GM19240 (cell line): ENCODE results near the gene WDFY3.

ENCODE experiments used
- DNase-seq: peaks from one replicate; pipeline ENCODE4 v3.0.0; 2011; ENCODE audit warnings: low spot score; ENCODE audit not compliant: insufficient read length

Gene WDFY3, protein sequence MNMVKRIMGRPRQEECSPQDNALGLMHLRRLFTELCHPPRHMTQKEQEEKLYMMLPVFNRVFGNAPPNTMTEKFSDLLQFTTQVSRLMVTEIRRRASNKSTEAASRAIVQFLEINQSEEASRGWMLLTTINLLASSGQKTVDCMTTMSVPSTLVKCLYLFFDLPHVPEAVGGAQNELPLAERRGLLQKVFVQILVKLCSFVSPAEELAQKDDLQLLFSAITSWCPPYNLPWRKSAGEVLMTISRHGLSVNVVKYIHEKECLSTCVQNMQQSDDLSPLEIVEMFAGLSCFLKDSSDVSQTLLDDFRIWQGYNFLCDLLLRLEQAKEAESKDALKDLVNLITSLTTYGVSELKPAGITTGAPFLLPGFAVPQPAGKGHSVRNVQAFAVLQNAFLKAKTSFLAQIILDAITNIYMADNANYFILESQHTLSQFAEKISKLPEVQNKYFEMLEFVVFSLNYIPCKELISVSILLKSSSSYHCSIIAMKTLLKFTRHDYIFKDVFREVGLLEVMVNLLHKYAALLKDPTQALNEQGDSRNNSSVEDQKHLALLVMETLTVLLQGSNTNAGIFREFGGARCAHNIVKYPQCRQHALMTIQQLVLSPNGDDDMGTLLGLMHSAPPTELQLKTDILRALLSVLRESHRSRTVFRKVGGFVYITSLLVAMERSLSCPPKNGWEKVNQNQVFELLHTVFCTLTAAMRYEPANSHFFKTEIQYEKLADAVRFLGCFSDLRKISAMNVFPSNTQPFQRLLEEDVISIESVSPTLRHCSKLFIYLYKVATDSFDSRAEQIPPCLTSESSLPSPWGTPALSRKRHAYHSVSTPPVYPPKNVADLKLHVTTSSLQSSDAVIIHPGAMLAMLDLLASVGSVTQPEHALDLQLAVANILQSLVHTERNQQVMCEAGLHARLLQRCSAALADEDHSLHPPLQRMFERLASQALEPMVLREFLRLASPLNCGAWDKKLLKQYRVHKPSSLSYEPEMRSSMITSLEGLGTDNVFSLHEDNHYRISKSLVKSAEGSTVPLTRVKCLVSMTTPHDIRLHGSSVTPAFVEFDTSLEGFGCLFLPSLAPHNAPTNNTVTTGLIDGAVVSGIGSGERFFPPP (N-terminal part only)

DNA sequence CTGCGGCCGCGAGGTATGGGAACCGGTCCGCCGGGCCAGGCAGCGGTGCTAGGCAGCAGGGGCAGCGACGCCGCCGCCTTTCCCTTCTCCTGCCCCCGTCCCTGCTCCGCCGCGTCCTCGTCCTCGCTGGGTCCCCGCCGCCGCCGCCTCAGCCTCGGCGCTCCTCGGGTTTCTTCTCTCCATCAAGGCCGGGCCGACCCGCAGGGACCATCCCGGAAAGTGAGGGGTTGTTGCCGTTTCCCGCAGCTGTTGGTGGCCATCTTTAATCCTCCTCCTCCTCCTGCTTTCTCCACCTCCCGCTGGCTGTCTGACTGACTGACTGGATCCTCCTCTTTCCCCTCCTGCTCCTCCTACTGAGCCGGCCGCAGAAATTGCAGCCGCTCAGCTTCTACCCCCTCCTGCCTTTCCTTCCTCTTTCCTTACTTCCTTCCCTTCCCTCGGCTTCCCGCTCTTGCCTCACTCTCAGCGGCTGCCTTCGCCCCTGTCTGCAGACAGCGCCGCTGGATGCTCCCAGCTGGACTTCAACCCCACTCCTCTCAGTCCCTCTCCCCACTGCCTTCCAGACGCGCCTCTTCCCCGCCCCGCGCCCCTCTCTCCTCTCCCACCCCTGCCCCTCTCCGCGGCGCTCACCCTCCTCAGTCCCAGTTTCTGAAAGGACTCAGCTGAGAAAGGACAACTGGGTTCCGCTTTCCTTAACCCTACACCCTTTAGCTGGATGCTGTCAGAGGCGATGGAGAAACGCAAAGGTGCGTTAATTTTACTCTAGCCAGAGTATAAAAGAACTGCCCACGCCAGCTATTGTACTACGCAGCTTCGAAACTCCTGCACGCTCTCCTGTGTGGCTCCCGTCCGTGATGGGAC, at the start of gene WDFY3:
Gene WDFY3, minus strand, starts transcription at position 309 of the 861 bp plus-strand sequence. CDS start 106,099 bp downstream, outside the sequence.
- DNase-seq, result no peak

DNA sequence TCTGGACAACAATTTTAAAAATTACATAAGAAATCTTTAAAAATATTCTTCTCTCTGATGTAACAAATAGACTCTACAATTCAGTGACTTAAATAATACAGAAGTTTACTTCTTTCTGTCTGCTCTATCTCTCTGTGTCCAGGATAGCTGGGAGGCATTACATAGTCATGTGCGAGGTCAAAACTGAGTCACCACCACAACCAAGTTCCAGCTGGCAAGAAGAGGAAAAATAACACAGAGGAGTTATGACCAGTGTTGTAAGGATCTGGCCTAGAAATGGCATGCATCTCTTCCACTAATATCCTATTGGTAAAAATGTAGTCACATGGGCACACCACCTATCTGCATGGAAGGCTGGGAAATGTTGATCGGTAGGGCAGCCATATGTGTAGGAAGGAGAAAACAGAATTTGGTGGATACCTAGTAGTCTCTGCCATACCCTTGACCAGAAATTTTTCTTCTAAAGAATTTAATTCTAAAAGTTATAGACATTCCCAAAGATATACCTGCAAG, 39.4 kb upstream of the WDFY3 start:
- DNase-seq, result no peak

DNA sequence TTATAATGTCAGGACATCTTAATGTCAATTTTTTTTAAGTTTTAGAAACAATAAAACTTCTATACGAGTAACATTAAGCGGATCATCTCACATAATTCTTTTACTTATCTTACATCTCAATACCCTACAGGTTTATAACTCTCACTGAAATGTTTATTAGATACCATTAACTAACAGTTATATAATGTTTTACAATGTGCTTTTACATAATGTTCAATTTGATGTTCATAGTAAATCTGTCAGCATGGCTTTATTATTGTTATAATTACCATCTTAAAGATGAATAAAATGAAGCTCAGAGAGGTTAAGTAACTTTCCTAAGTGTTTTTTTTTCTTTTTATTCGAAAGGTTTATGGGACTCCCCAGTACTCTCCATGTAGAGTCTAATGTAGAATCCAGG, 33.9 kb upstream of the WDFY3 start:
- no peak for DNase-seq

DNA sequence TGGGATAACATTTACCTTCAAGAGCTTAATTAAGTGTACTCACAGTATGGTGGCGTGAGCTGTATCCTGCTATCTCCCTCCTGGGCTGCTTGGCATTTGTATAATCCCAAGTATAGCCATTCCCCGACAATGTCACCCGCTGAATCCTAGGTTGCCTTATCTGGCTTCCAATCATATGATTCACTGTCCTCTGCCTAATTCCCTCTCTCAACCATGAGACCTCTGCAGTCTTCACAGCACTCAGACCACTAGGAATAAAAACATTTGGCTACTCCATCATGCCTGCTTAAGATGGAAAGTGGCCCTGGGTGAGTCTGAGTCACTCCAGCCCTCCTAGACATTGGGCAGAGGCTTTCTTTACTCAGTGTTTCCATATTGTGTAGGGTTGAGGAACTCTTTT, 28.9 kb upstream of the WDFY3 start:
- no peak for DNase-seq

DNA sequence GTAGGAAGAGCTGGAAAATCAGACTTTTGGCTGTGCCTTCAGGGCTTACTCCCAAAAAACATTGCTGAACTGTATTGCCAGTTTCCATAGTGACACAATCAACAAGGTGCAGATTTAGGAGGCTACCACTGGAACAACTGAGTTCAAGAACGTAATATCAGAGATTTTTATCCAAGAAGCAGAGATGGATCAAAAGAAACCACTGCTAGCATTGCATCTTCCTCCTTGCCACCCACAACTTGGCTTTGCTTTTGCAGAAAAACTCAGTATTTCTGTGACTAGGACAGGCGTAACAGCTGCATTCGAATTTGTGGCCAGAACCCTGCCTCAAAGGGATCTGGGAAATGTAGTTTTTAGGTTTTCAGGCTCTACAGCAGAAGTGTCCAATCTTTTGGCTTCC, 27.8 kb upstream of the WDFY3 start:
- DNase-seq, result no peak

DNA sequence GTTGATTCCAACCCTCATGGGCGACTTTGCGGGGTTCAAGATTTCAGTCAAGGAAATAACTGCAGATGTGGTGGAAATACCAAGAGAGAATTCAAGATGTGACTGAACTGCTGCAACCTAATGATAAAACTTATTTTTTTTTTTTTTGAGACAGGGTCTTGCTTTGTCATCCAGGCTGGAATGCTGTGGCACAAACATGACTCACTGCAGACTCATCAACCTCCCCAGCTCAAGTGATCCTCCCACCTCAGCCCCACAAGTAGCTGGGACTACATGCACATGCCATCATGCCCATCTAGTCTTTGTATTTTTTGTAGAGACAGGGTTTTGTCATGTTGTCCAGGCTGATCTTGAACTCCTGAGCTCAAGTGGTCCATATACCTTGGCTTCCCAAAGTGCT, 19.5 kb upstream of the WDFY3 start:
- DNase-seq, result no peak

DNA sequence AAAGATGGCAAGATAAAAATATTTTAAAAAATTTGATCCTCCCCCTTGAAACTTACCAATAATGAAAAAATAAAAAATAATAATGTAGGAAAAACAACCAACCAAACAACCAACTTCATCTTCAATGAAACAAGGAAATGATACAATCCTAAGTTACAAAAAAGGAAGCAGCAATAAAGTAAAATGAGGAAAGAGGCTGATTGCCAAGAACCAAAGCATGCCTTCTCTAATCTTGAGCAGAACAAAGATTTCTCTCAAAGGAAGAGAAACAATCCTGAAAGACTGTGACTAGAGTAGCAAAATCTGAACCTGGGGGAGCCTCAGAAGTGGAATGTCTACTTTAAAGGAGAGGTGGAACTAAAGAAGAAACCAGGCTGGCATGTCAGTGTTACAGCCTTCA, 10.9 kb upstream of the WDFY3 start:
- DNase-seq, result no peak

DNA sequence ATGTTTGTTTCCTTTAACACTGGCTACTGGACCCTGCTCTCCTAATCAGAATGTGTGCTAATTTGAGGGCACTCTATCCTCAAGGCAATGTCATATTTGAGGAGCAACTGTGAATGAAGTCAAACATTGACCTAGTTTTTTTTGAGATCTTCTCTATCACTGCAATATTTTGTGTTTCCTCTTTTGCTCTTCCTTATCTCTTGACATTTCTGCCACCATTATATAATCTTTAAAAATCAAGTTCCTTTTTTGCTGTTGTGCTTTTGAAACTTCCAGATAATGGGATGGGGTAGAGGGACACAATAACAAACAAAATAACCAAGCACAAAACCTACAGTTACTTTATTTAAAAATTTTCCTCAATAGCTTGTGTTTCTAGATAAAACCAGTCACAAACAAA, 7.4 kb upstream of the WDFY3 start:
- DNase-seq, result no peak

DNA sequence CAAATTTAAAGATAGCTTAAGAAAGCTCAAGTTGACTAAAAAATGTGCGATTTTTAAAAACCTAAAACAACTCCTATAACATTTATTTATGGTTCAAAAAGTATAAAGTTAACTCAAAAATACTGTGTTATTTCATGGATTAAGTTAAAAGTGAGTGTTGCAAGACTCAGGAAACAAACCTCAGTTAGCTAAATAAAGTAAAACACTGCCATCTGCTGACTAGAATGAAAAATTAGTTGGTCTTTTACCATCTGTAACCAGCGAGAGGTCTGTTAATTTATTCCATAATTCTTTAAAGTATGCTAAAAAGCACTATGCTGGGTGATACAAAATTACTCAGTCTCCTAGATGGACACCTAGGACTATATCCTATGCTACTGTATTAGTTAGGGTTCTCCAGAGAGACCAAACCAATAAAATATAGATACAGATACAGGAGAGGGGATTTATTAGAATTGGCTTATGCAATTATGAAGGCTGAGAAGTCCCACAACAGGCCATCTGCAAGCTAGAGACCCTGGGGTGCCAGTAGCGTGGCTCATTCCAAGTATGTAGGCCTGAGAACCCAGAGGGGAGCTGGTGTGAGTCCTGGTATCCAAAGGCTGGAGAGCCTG, 4.9 kb upstream of the WDFY3 start:
- no peak for DNase-seq

DNA sequence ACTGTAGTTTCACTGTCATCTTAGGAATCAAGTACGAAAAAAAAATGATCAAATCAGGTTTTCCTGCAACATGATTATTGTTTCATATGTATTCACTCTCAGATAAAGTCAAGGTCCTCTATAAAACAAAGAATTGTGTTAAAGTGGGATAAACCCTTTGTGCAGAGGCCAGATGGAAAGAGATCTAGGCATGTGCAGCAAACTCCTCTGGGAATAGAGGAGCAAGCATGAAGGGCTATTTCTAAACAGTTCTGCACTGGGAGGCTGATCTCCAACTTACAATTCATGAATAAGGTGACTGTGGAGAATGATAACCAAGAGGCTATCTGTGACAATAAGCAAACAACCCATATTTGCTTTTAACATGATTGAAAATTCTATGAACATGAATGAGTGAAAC, 2.4 kb upstream of the WDFY3 start:
- no peak for DNase-seq

DNA sequence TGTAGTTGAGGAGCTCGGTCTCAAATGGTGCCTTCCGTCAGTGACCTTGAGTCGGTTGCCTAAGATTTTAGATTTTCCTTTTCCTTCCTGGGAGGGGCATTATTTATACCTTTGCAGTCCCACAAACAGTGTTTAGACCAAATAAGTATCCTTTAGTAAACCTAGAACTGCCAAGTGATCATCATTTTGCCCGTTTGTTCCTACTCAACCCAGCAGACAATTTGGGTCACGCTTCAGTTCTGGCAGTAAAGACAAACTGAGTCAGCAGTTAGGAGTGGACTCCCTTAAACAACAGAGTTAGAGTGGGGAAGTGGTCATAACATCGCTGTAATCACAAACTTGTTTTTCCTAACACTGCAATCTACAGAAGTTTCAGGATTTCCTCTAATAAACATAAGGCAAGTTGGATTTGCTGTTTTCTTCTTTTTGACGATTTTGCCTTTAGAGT, 777 bp upstream of the WDFY3 start:
- no peak for DNase-seq

DNA sequence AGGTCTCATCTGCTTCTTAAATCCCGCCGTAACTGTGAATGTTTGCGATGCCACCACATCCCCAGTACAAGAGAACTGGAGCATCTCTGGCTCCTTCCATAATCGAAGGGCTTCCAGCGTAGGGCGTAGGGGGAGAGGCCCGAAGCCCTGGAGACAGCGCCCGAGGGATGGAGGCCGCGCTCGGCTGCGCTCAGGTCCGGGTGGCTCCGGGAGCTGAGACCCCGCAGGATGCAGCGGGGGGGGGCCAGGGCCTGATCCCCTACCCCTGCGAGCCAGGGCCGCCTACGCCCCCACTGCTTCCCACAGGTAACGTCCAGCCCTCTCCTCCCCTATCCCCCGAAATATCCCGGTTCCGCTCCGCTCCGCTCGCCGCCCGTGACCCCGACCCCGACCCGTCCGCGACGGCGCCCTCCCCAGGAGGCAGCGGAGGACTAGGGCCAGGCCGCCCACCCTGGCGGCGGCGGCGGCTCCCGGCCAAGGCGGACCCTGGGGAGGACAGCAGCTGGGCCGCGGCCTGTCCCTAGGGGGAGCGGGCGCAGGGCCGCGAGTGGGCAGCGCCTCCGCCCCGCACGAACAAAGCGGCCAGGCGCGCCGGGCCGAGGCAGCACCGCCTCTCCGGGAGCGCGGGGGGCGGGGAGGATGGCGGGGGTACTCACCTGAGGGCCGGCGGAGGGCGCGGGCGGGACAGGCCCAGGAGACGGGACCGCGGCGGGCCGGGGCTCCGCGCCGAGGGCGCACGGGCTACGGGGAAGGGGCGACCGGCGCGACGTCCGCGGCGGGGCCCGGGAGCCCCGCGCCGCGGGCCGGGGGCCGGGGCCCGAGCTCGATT, 723 bp downstream of the WDFY3 start:
- no peak for DNase-seq

DNA sequence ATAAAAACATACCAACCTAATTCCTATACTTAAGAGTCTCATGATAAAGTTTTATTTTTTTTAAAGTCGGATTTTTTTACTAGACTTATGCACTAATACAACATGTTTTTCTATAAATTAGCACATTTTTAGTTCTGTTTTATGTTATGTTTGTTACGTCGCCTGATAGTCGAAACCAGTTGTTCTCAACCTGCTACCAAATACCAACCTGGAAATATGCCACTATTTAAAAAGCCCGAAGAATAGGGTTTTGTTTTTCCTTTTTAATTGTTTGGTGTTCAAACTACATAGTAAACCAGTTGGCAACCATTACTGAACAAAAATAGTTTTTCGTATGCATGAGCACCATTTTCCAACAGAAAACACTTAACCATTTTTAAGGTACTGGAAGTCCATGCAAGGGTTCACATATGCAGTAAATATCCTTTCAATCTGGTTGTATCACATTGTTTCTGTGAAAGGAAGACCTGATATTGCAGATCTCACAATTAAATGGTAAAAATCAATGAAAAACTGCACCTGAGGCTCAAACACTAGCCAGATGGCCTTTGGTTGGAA, 1.4 kb downstream of the WDFY3 start:
- DNase-seq, result no peak

DNA sequence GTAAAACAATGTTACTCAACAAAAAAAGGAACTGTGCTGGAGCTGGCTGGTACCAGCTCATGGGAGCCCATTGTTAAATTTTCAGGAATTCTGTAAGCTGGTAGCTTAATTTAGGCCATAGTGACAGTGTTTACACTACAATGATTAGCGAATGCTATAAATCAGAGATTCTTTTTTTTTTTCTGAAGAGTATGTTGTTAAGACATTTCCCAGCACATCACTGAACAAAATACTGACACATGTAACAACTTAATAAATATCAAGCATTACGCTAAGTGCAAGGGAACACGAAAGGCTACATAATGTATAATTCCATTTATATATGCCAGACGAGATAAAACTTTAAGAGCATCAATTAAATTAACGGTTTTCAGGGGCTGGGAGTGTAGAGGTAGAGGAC, 4.4 kb downstream of the WDFY3 start:
- no peak for DNase-seq

DNA sequence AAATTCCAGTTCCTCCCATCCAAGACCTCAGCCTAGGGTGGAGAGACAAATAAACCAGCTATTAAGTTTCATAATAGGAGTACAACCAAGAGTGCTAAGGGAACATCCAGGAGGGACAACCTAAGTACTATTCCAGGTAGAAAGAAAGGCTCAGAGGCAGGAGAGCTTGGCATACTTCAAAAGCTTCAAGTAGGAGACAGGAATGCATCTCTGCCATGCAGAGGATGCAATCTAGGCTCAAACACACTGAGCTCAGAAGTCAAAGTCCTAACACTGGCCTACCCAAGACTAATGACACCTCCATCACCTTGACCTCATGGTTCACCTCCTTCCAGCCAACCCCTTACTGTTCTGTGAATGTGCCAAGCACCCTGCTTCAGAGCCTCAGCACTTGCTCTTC, 8.1 kb downstream of the WDFY3 start:
- DNase-seq, result no peak

DNA sequence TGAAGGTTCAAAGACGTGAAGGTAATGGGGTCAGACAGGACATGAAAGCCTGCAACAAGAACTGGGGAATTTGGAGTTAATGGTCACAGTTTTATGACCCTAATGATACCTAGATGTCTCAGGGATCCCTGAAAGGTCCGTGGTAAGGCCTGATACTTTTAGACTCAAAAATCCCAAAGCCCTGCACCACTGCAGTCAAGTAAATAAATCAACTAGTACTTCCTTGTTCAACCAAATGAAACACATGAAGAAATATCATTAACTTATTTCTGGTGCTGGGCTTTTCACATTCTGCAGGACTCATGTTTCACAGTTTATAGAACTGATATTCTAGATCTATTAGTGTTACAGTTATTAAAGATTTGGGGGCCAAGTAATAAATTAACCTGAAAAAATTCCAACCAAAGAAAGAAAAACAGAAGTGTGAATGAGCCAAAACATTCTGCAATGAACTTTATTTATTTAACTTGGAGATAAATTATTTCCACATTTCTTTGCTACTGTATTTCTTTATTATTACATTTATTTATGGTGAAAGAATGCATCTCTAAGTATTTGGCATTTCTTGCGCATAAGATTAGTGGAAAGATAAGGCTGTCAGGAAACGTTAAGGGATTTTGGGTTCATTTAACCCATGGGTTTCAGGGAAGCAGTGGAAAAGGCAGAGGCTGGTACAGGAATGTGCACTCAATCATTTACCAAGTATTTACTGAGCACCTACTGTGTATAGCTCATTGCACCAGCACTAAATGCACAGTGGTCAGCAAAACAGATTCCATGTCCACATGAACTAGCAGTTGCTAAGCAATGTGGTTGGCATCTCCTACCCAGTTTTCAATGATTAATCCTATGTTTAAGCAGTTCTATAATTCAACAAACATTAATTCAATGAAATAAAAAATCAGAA, 8.7 kb downstream of the WDFY3 start:
- no peak for DNase-seq

DNA sequence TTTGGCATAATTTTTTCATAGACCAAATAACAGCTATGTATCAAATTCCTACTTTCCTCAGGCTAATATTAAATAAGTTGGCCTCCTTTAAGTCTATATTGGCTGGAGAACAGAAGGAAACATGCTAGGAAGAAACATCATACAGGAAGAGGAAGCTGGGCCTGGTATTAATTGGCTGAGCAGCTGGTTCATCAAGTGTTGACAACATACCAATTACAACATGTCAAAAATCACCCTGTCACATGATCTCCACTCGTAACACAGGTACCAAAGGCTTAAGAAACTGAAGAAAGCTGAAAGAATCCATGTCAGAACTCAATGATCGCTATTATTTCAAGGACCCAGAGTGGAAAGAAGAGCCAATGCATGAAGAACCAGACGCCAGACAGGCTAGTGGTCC, 10.5 kb downstream of the WDFY3 start:
- DNase-seq, result no peak

DNA sequence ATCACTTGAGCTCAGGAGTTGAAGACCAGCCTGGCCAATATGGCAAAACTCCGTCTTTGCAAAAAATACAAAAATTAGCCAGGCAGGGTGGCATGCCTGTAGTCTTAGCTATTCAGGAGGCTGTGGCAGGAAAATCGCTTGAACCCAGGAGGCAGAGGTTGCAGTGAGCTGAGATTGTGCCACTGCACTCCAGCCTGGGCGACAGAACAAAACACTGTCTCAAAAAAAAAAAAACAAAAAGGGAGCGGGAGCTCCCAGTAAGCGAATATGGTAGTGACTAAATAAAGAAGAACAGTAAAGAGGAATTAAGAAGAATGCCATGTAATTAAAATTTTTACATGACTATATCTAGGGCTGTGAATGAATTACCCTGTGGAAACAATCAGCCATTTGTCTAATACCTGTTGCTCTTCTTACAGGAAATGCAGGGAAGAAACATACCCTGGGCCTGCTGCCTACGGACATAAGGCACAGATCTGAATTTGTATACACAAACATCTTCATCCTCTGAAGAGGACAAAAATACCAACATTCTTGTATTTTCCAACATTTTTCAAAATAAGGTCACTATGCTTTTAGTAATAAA, 11.4 kb downstream of the WDFY3 start:
- no peak for DNase-seq
